PC-3 (cell line): Measurements from ENCODE around the gene SMAD7. TPM values are rescaled to one million over a fixed set of nuclear protein-coding genes. Genes with fewer than 3 reads are reported as not detected.

Source experiments
- ATAC-seq: fragments of 200-7000 bp; cut with Tn5 transposase; 2 replicates; pipeline ENCODE4 v1.9.1; 2020; ENCODE audit warnings: mild to moderate bottlenecking, moderate library complexity
- BruUV-seq: library from RNA; stranded (reverse); fragments of 400-500 nt; replicated peaks from 2 replicates; lab custom pipeline; 2021; lab: Mats Ljungman, UMichigan
- CTCF ChIA-PET: fragments of 300-600 bp; sonication (Branson Sonifier 250); formaldehyde crosslinking; loops from one replicate; lab custom pipeline; 2022; ENCODE audit warnings: antibody characterized with exemption; lab: Charles Lee
- POLR2A ChIA-PET: fragments of 300-600 bp; sonication (Branson Sonifier 250); formaldehyde crosslinking; loops from one replicate; lab custom pipeline; 2022; ENCODE audit warnings: antibody characterized with exemption; ENCODE audit not compliant: unreplicated experiment; lab: Charles Lee
- DNase-seq: peaks from one replicate; pipeline ENCODE4 v3.0.0-alpha.2; 2015
- H2AFZ ChIP-seq: fragments of 300-600 bp; sonication (generic); 2 replicates; pipeline ENCODE4 v1.6.0; 2016; ENCODE audit warnings: antibody characterized with exemption, low read length
- H3F3A ChIP-seq: fragments of 300-600 bp; sonication (generic); one replicate; pipeline ENCODE4 v1.6.0; 2017; ENCODE audit warnings: antibody characterized with exemption, low read length, control low read depth, mild to moderate bottlenecking; ENCODE audit not compliant: unreplicated experiment
- H3K27ac ChIP-seq: fragments of 300-600 bp; sonication (generic); 2 replicates; pipeline ENCODE4 v1.5.1; 2016; ENCODE audit warnings: mild to moderate bottlenecking, low read length
- H3K27me3 ChIP-seq: fragments of 300-600 bp; sonication (generic); 2 replicates; pipeline ENCODE4 v1.6.1; 2016; ENCODE audit warnings: low read length, mixed read lengths
- H3K36me3 ChIP-seq: fragments of 300-600 bp; sonication (generic); 2 replicates; pipeline ENCODE4 v1.6.1; 2016; ENCODE audit warnings: low read depth, mixed run types, low read length, mixed read lengths
- H3K4me1 ChIP-seq: fragments of 300-600 bp; sonication (generic); 2 replicates; pipeline ENCODE4 v1.5.1; 2016; ENCODE audit warnings: low read length; ENCODE audit not compliant: insufficient read depth
- H3K4me2 ChIP-seq: fragments of 300-600 bp; sonication (generic); 2 replicates; pipeline ENCODE4 v1.6.0; 2016; ENCODE audit warnings: low read length
- H3K4me3 ChIP-seq: fragments of 300-600 bp; sonication (generic); 2 replicates; pipeline ENCODE4 v1.5.1; 2016; ENCODE audit warnings: mild to moderate bottlenecking, low read length, mixed read lengths
- H3K79me2 ChIP-seq: fragments of 300-600 bp; sonication (generic); 2 replicates; pipeline ENCODE4 v1.6.1; 2017; ENCODE audit warnings: low read length, mixed read lengths
- H3K9ac ChIP-seq: fragments of 300-600 bp; sonication (generic); 2 replicates; pipeline ENCODE4 v1.6.0; 2016; ENCODE audit warnings: mild to moderate bottlenecking, low read length
- H3K9me2 ChIP-seq: fragments of 300-600 bp; sonication (generic); replicated peaks from 2 replicates; pipeline ENCODE4 v1.6.1; 2016; ENCODE audit warnings: mixed run types, low read length, mixed read lengths
- H3K9me3 ChIP-seq: fragments of 300-600 bp; sonication (generic); 2 replicates; pipeline ENCODE4 v1.6.1; 2016; ENCODE audit warnings: low read length, mixed read lengths
- H4K20me1 ChIP-seq: fragments of 300-600 bp; sonication (generic); 2 replicates; pipeline ENCODE4 v1.6.1; 2016; ENCODE audit warnings: low read length, mixed read lengths
- EZH2 ChIP-seq: fragments of 300-600 bp; sonication (generic); IDR thresholded peaks from one replicate; pipeline ENCODE4 v1.6.1; 2017; ENCODE audit warnings: antibody characterized with exemption, mild to moderate bottlenecking, low read length; ENCODE audit not compliant: unreplicated experiment
- EZH2phosphoT487 ChIP-seq: fragments of 300-600 bp; sonication (generic); IDR thresholded peaks from 2 replicates; pipeline ENCODE4 v1.6.1; 2018; ENCODE audit warnings: mild to moderate bottlenecking, antibody characterized with exemption, low read length, borderline replicate concordance
- intact Hi-C: fragments of 100-400 bp; cut with micrococcal nuclease; formaldehyde crosslinking; loops from 2 replicates; pipeline ENCODE4 v1.9.0; 2023
- total RNA-seq: library from RNA; depleted of rRNA; stranded (reverse); fragments of >200 nt; gene quantifications from 2 replicates; pipeline ENCODE4 v1.2.3, GENCODE V29; 2014
- TF ChIP-seq, protein P1 (sequence below): fragments of 300-600 bp; sonication (generic); conservative IDR thresholded peaks from 2 replicates; pipeline ENCODE4 v1.5.1; 2017; ENCODE audit warnings: antibody characterized with exemption, low read depth, mild to moderate bottlenecking, low read length

SMAD7 gene
- total RNA-seq, 1 experiment from 2014 or later: 9.4 TPM

DNA sequence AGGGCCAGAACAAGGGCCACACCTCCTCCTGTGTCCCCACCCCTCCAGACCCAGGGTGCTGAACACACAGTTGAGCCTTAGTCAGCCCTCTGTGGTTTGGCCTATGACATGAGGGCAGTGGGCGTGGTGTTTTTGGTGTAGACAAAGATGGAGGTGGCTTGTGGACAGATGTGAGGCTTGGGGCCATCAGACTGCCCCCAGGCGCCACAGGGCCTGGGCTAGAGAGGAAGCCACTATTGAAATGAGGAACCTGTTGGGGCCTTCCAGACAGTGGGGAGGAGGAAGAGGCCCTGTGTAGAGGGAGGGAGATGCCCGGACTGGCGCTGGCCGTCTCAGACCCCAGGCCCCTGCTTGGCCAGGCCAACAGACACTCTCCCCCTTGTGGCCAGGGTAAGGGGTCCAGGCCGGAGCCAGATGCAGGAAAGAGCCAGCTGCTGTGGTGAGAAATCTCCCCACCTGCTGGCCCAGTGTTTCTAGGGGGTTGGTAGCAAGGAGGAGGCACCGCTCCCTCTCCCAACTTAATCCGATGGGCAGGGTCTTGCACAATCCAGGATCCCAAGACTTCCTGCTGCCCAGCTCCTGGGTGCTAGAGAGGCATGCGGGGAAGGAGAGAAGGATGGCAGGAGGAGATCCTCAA is 53.8 kb downstream of the SMAD7 start:
- no peak overlapping the region for H3K27ac ChIP-seq
- peak; percentile 24 for DNase-seq

DNA sequence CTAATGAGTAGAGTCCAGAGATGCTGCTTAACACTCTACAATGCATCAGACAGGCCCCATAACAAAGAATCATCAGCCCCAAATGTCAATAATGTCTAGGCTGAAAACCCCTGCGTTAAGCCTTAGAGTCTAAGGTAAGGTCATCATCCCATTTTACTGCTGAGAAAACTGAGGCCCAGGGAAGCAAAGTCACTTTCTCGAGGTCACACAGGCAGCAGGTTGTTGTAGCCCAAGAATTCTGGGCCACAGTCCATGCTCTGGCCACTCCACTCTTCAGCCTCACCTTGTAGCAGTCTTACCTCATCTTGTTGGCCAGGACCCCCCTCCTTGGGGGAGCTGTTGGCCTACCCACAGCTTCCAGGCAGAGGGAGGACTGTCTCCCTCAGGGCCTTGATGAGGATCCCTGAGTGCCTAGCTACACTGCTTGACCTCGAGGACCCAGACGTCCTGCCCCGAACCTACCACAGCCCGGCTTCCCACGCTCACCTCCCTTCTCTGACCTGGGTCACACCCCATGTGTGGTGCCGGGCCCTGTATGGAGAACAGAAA is 54.4 kb downstream of the SMAD7 start:
- BruUV-seq: no TSS peak
- no peak for TF ChIP-seq EZH2phosphoT487
- TF ChIP-seq, protein P1, sequence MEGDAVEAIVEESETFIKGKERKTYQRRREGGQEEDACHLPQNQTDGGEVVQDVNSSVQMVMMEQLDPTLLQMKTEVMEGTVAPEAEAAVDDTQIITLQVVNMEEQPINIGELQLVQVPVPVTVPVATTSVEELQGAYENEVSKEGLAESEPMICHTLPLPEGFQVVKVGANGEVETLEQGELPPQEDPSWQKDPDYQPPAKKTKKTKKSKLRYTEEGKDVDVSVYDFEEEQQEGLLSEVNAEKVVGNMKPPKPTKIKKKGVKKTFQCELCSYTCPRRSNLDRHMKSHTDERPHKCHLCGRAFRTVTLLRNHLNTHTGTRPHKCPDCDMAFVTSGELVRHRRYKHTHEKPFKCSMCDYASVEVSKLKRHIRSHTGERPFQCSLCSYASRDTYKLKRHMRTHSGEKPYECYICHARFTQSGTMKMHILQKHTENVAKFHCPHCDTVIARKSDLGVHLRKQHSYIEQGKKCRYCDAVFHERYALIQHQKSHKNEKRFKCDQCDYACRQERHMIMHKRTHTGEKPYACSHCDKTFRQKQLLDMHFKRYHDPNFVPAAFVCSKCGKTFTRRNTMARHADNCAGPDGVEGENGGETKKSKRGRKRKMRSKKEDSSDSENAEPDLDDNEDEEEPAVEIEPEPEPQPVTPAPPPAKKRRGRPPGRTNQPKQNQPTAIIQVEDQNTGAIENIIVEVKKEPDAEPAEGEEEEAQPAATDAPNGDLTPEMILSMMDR: no peak
- no peak for TF ChIP-seq EZH2

More for the DNA sequence above, 53.8 kb downstream of the SMAD7 start:
- H3K4me1 ChIP-seq: peaks cover 6% of the 10 kb centered on the region
- H3K9me2 ChIP-seq: no peaks in the 10 kb centered on the region
- no TSS peak for BruUV-seq
- ChIA-PET CTCF (no interaction called here), POLR2A (no interaction called here)
- H3K9ac ChIP-seq: no peak overlapping the region
- no peak overlapping the region for H3K4me3 ChIP-seq
- H3K9me3 ChIP-seq: no peaks in the 10 kb centered on the region
- no peak overlapping the region for H2AFZ ChIP-seq
- H3F3A ChIP-seq: no peaks in the 10 kb centered on the region
- intact Hi-C loops: no loop called here
- no peaks in the 10 kb centered on the region for H3K27me3 ChIP-seq
- no peak overlapping the region for H3K4me2 ChIP-seq
- no peaks in the 10 kb centered on the region for H4K20me1 ChIP-seq
- ATAC-seq: peak; percentile 40
- no peaks in the 10 kb centered on the region for H3K36me3 ChIP-seq
- TF ChIP-seq EZH2 (no peak), EZH2phosphoT487 (no peak)
- TF ChIP-seq, protein P1: no peak
- H3K79me2 ChIP-seq: no peaks in the 10 kb centered on the region

DNA sequence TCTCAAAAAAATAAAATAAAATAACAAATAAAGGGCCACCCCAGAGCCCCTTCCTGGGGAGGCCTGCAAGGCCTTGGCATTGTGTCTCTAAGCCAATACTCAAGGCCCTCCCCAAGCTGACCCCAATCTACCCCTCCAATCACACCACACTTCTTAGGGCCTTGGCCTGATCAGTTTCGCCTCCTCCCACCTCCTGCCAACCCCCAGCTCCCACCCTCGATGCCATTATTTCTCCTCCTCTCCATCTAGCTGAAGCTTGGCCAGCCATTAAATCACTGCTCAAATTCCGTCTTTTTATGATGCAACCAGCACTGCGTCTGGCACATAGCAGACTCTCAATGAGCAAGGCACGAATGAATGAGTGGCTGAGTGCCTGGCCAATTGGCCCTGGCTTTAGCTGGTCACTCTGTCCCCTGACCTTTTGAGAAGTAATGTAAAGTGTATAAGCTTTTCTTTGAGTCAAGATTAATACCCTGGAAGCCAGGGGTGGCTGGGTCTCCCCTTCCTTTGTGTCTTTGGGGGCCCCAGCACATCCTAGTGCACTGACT is 55.9 kb downstream of the SMAD7 start:
- H3K9me3 ChIP-seq: no peaks in the 10 kb centered on the region
- no peaks in the 10 kb centered on the region for H3K79me2 ChIP-seq
- no TSS peak for BruUV-seq
- H3K4me2 ChIP-seq: no peak overlapping the region
- no peak for TF ChIP-seq EZH2
- TF ChIP-seq, protein P1: no peak
- TF ChIP-seq EZH2phosphoT487: no peak
- ChIA-PET CTCF (no interaction called here), POLR2A (no interaction called here)
- H3K4me3 ChIP-seq: no peak overlapping the region
- no peaks in the 10 kb centered on the region for H3K36me3 ChIP-seq
- H2AFZ ChIP-seq: no peak overlapping the region
- intact Hi-C loops: no loop called here
- H3F3A ChIP-seq: no peaks in the 10 kb centered on the region
- no peak for DNase-seq
- no peaks in the 10 kb centered on the region for H3K9me2 ChIP-seq
- no peak overlapping the region for H3K9ac ChIP-seq
- no peaks in the 10 kb centered on the region for H4K20me1 ChIP-seq
- no peaks in the 10 kb centered on the region for H3K27me3 ChIP-seq
- ATAC-seq: no peak
- no peak overlapping the region for H3K27ac ChIP-seq
- H3K4me1 ChIP-seq: no peaks in the 10 kb centered on the region; the same call in 1 of the 2 replicates

More for the DNA sequence above, 54.4 kb downstream of the SMAD7 start:
- Histone ChIP-seq H2AFZ (no peak overlapping the region), H4K20me1 (no peaks in the 10 kb centered on the region), H3K27ac (no peak overlapping the region), H3K9ac (no peak overlapping the region), H3K79me2 (no peaks in the 10 kb centered on the region), H3K4me3 (no peak overlapping the region), H3K9me3 (no peaks in the 10 kb centered on the region), H3K27me3 (no peaks in the 10 kb centered on the region), H3K9me2 (no peaks in the 10 kb centered on the region), H3F3A (no peaks in the 10 kb centered on the region), H3K4me1 (peaks cover under 1% of the 10 kb centered on the region), H3K36me3 (no peaks in the 10 kb centered on the region), H3K4me2 (no peak overlapping the region)
- POLR2A ChIA-PET: no interaction called here
- no peak for ATAC-seq
- DNase-seq: no peak
- CTCF ChIA-PET: no interaction called here
- intact Hi-C loops: no loop called here
